Right lobe of liver (tissue), 6 donors: ENCODE measurements around the gene TANC2. TPM values are rescaled to one million over a fixed set of nuclear protein-coding genes. Genes with fewer than 3 reads are reported as not detected.

Source experiments
- ATAC-seq, 4 donors: fragments of 200-7000 bp; cut with Tn5 transposase; one replicate each; pipeline ENCODE4 v1.9.1; 2020; ENCODE audit warnings: mild to moderate bottlenecking in 4 of 4, moderate library complexity in 4 of 4
- DNase-seq, 3 donors: peaks; one replicate each; pipeline ENCODE4 v3.0.0-alpha.2; 2020
- H3K27ac ChIP-seq, 3 donors: fragments of 200-600 bp; one replicate each; pipeline ENCODE4 v1.8.0; 2022
- H3K27me3 ChIP-seq, 2 donors: fragments of 200-600 bp; one replicate each; pipeline ENCODE4 v1.8.0; 2022
- H3K36me3 ChIP-seq, 4 donors: fragments of 200-600 bp; sonication (generic) in 1 of 4; one replicate each; pipeline versions ENCODE4 v1.5.1 to v1.8.0; 2017 to 2022; ENCODE audit warnings: control low read depth in 1 of 4
- H3K4me1 ChIP-seq, 4 donors: fragments of 200-600 bp; sonication (generic) in 1 of 4; one replicate each; pipeline versions ENCODE4 v1.5.1 to v1.8.0; 2017 to 2022; ENCODE audit warnings: control low read depth in 1 of 4
- H3K4me3 ChIP-seq, 3 donors: fragments of 200-600 bp; one replicate each; pipeline ENCODE4 v1.8.0; 2022
- H3K9me3 ChIP-seq, 4 donors: fragments of 200-600 bp; sonication (generic) in 1 of 4; one replicate each; pipeline versions ENCODE4 v1.5.1 to v1.8.0; 2017 to 2022; ENCODE audit warnings: control low read depth in 1 of 4
- CTCF ChIP-seq, 4 donors: fragments of 200-600 bp in 3 of 4; fragments of 450-650 bp in 1 of 4; IDR thresholded peaks; one replicate each; pipeline versions ENCODE4 v1.5.1 to v1.8.0; 2016 to 2022; ENCODE audit warnings: antibody characterized with exemption in 4 of 4, mild to moderate bottlenecking in 2 of 4
- POLR2A ChIP-seq: fragments of 450-650 bp; IDR thresholded peaks from one replicate; pipeline ENCODE4 v1.6.1; 2017; ENCODE audit warnings: antibody characterized with exemption, mild to moderate bottlenecking
- WGBS: methylation state at CpG from one replicate; pipeline ENCODE4 v1.1.6; 2018; ENCODE audit warnings: low coverage, low lambda C conversion rate; ENCODE audit not compliant: insufficient coverage; ENCODE audit errors: missing lambda C conversion rate; 5-methylcytosine and 5-hydroxymethylcytosine counted together
- intact Hi-C, 2 donors: fragments of 100-400 bp; cut with DNase I; formaldehyde crosslinking; loops; one replicate each; pipeline versions ENCODE4 v1.11.2 to v1.14.1; 2022
- total RNA-seq, 6 experiments: library from RNA; depleted of rRNA in 2 of 6; stranded (reverse); fragments of >200 nt in 2 of 6; fragmentation: NEBNext Ultra II Directional in 3 of 6; extraction: Animal tissue kit (Norgen Biotek cat#: 25700) in 3 of 6; gene quantifications; one replicate each; pipeline versions ENCODE4 v1.1.0 to v1.2.4, GENCODE V29; 2016 to 2023
- donor health status: DM: no; HTN: yes; CAD: no.
- donor health status: DM: no; HTN: no; CAD: no.
- donor health status: DM: no; HTN: no; CAD: no.
- donor health status: DM: no; HTN: yes; CAD: no.
- donor health status: DM: no; HTN: yes; CAD: no.

The TANC2 gene
- total RNA-seq, 6 experiments from 2014 or later, result 3.1 to 10.3 (median 5.2) TPM

GRCh38 chr17:62935523-62935922 is 30.5 kb upstream of the TANC2 start:
- intact Hi-C loops, result no loop called here

GRCh38 chr17:62937606-62938005 is 28.4 kb upstream of the TANC2 start:
- ATAC-seq, result no peak
- Histone ChIP-seq H3K27me3 (no peaks in the 10 kb centered on the region), H3K4me1 (no peaks in the 10 kb centered on the region), H3K9me3 (peaks cover 0 to 8% (median 0%) of the 10 kb centered on the region in 4 donors), H3K36me3 (no peaks in the 10 kb centered on the region), H3K27ac (no peak overlapping the region), H3K4me3 (no peak overlapping the region)
- DNase-seq, result no peak
- 27% methylated on average over 1 of the region's 1 CpG for WGBS
- intact Hi-C loops, result no loop called here
- no peak for TF ChIP-seq CTCF (IDR thresholded peaks at IDR 0.05)
- TF ChIP-seq POLR2A, result no peak

More at GRCh38 chr17:62935523-62935922, 30.5 kb upstream of the TANC2 start:
- TF ChIP-seq POLR2A, result no peak
- no peak for TF ChIP-seq CTCF (IDR thresholded peaks at IDR 0.05)
- Histone ChIP-seq H3K9me3 (no peaks in the 10 kb centered on the region), H3K36me3 (no peaks in the 10 kb centered on the region), H3K4me3 (no peak overlapping the region), H3K4me1 (no peaks in the 10 kb centered on the region), H3K27me3 (no peaks in the 10 kb centered on the region), H3K27ac (no peak overlapping the region)
- DNase-seq (no peak), ATAC-seq (no peak)
- WGBS, result 100% methylated on average over 1 of the region's 2 CpGs

- Histone ChIP-seq H3K27ac (no peak overlapping the region), H3K4me1 (no peaks in the 10 kb centered on the region), H3K9me3 (peaks cover 0 to 8% (median 0%) of the 10 kb centered on the region in 4 donors), H3K27me3 (no peaks in the 10 kb centered on the region), H3K36me3 (no peaks in the 10 kb centered on the region), H3K4me3 (no peak overlapping the region)
- DNase-seq, result no peak
- intact Hi-C loops, result no loop called here
- TF ChIP-seq CTCF (IDR thresholded peaks at IDR 0.05) (no peak), POLR2A (no peak)
- WGBS, result 51% methylated on average over 4 of the region's 4 CpGs
- no peak for ATAC-seq
Measured at GRCh38 chr17:62941358-62941991, 24.6 kb upstream of the TANC2 start.

GRCh38 chr17:62948370-62948769 is 17.7 kb upstream of the TANC2 start:
- Histone ChIP-seq H3K4me3 (no peak overlapping the region), H3K27me3 (no peaks in the 10 kb centered on the region), H3K4me1 (no peaks in the 10 kb centered on the region), H3K9me3 (no peaks in the 10 kb centered on the region), H3K27ac (no peak overlapping the region), H3K36me3 (no peaks in the 10 kb centered on the region)
- no peak for DNase-seq
- intact Hi-C loops, result no loop called here
- WGBS, result 80% methylated on average over 1 of the region's 1 CpG
- TF ChIP-seq POLR2A (no peak), CTCF (IDR thresholded peaks at IDR 0.05) (no peak)
- ATAC-seq, result no peak
